Heart left ventricle (tissue), 11 donors: Measurements from ENCODE around the gene OR2J3. TPM values are rescaled to one million over a fixed set of nuclear protein-coding genes. Genes with fewer than 3 reads are reported as not detected.

Experiments
- polyA plus RNA-seq, 2 donors: library from polyadenylated mRNA; stranded (reverse); fragments of 200-250 nt; gene quantifications; one replicate each; pipeline ENCODE4 v1.2.3, GENCODE V29; 2013
- total RNA-seq, 9 donors: library from RNA; depleted of rRNA in 2 of 9; stranded (reverse); fragments of >200 nt in 2 of 9; fragmentation: NEBNext Ultra II Directional in 3 of 9; extraction: Animal tissue kit (Norgen Biotek cat#: 25700) in 3 of 9; gene quantifications; one replicate each; pipeline versions ENCODE4 v1.1.0 to v1.2.4, GENCODE V29; 2016 to 2023
- donor health status: ischemic (EF 13 %, LVEDD 7.1; RV severe dilation, severe dysfunction).
- donor health status: healthy with polysubstance abuse.
- donor health status: DM: no; HTN: yes; CAD: no.
- donor health status: DM: no; HTN: no; CAD: no.
- donor health status: ischemic (EF 25% LVEDD 5.7; RV mildly dilated, moderate dysfunction).
- donor health status: healthy.
- donor health status: DM: yes; HTN: yes; CAD: no.
- donor health status: PGD.
- donor health status: nonischemic (EF 23%, LVEDD 6.1; RV moderate dilation, normal function).

The OR2J3 gene
- total and polyA plus RNA-seq, 11 donors = not detected

Other genes starting within 250 kb of the OR2J3 start
- gene TRIM27, start 184.1 kb upstream of the OR2J3 start, total RNA-seq = 10 to 100 TPM; 14.7 to 37.7 (median 19.8) TPM
- gene TRIM27, start 184.1 kb upstream of the OR2J3 start, polyA plus RNA-seq = 10 to 100 TPM; 15.1 to 33.5 TPM
- gene ZNF311, start 102.7 kb upstream of the OR2J3 start, total RNA-seq = under 1 TPM in 7 of 9 donors, not detected in 2; 0.07 to 0.84 (median 0.20) TPM
- gene ZNF311, start 102.7 kb upstream of the OR2J3 start, polyA plus RNA-seq = under 1 TPM; 0.21 to 0.34 TPM
- not detected for gene OR2W1, start 62.9 kb upstream of the OR2J3 start, total RNA-seq
- gene OR2W1, start 62.9 kb upstream of the OR2J3 start, polyA plus RNA-seq = not detected
- not detected for gene OR2B3, start 20.7 kb upstream of the OR2J3 start, total RNA-seq
- not detected for gene OR2B3, start 20.7 kb upstream of the OR2J3 start, polyA plus RNA-seq
- not detected for gene OR2J1, start 8.6 kb upstream of the OR2J3 start, total RNA-seq
- not detected for gene OR2J1, start 8.6 kb upstream of the OR2J3 start, polyA plus RNA-seq
- gene OR2J2, start 62.8 kb downstream of the OR2J3 start, total RNA-seq = not detected
- not detected for gene OR2J2, start 62.8 kb downstream of the OR2J3 start, polyA plus RNA-seq
- not detected for gene OR14J1, start 193.6 kb downstream of the OR2J3 start, total RNA-seq
- not detected for gene OR14J1, start 193.6 kb downstream of the OR2J3 start, polyA plus RNA-seq